ENCODE data around the gene SERPINE2.

Gene SERPINE2

DNA sequence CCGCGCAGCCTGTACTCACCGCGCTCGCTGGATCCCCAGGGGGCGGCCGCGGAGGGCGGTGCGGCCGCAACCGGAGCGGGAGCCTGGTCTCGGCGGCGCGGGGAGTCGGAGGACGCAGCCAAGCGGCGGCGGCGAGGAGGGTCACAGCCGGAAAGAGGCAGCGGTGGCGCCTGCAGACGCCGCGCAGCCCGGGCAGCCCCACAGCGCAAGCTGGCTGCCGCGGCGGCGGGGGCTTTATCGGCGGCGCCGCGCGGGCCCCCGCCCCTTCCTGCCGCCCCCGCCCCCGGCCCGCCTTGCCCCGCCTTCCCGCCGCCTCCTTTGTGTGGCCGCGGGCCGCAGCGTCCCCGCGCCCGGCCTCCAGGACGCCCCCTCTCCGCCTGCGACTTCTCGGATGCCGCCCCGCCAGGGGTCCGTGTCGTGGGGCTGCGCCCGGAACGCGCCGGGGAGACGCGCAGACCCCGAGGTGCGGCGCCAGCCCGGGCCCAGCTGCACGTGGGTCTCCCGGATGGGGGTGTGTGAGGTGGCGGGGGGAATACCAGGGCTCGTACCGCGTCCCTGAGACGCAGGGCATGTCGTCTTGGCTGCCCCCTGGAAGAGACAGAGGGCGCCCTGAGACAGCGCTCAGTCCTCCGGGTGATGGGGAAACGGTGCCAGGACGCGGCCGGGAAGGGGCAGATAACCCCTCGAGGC is at the start of gene SERPINE2:
SERPINE2 (minus strand) TSS at position 207 of the 690 bp plus-strand sequence. CDS start 37,386 bp downstream, outside the sequence.
- peak; percentile 69 for DNase-seq (ENCODE audit: low spot score)

DNA sequence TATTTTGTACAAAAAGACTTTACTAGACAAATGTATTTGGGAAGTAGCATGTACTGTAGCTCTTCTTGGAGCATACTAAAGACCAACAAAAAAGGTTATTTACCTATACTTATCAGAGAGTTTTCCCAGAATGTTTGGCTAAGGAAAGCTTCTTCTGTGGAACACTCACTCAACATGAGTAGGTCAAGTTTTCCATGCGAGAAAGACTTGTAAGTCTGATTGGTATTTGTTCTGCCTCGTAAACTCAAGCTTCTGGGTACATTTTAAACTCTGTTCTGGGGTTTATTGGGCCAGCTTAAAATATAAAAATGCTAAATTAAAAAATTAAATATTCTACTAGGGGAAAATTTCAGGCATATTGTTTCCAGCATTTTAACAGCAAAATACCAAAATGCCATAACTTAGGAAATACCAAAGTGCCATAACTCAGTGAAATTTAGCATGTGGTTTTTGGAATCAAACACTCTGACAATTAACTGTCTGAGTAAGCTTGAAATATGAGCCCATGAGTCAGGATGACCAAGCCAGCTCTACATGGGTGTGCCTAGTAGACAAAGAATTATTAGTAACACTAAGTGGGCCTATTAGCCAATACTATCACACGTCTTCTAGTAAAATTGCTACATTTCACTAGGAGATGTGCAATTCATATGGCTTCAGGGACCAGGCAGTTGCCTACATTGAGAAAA is 47.3 kb upstream of the SERPINE2 start:
- no peak for DNase-seq (ENCODE audit: low spot score)

GRCh38 chr2:224085811-224086210 is 46.7 kb upstream of the SERPINE2 start:
- no peak for DNase-seq (ENCODE audit: low spot score)

DNA sequence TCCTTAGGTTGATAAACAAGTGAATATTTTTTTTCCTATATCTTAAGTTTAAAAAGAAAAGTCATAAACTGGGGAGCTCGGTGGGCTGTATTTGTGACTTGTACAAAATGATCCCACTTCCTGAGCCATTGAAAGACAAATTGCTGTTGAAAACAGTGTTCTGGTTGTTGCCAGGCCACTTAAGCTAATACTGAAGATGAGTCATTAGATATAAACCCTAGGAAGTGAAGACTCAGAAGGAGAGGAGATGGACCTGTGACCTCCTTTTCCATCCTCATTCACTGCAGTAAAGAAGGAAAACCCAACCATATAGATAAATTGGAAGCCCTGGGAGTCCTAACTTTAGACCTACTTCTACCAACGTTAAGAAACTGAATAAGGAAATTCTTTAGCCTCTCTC is 46.2 kb upstream of the SERPINE2 start:
- no peak for DNase-seq (ENCODE audit: low spot score)

- DNase-seq (ENCODE audit: low spot score) = no peak
Observed at GRCh38 chr2:224084266-224084892, 45.3 kb upstream of the SERPINE2 start.

DNA sequence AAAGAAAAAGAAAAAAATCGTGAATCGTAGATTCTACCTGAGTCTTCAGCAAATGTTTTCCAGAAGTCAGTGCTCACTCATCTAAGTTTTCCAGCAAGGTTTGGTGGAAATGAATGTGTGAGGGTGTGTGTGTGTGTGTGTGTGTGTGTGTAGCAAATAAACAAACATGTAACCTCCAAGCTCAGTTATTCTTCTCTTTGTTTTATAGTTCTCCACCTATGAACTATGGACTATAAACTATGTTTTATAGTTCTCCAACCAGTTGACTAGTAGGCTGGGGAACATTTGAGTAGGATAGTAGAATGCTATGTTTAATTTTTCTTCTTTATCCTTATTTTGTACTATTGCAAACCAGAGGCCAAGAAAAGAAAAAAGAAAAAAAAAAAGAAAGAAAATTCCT is 44.6 kb upstream of the SERPINE2 start:
- no peak for DNase-seq (ENCODE audit: low spot score)

DNA sequence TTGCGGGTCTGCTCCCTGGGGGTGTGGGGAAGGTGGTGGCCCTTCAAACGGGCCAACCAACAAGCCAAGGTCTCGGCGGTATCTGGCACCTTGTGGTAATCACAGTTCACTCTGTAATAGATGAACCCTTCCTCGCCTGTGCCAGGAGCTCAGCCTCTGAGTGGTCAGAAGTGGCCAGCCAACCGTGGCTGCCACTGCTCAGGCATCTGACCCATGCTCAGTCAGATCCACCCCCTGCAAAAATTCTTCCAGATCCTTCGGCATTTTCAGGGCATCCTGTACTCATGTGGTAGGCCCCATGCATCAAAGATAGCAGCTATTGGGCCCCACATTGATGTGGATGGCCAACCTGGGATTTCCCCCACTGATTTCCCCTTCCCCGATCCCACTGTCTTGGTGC is 39.6 kb upstream of the SERPINE2 start:
- DNase-seq (ENCODE audit: low spot score) = no peak

GRCh38 chr2:224077773-224078507 is 38.9 kb upstream of the SERPINE2 start:
- DNase-seq (ENCODE audit: low spot score) = no peak

- DNase-seq (ENCODE audit: low spot score) = no peak
Observed at GRCh38 chr2:224075588-224075987, 36.5 kb upstream of the SERPINE2 start.

DNA sequence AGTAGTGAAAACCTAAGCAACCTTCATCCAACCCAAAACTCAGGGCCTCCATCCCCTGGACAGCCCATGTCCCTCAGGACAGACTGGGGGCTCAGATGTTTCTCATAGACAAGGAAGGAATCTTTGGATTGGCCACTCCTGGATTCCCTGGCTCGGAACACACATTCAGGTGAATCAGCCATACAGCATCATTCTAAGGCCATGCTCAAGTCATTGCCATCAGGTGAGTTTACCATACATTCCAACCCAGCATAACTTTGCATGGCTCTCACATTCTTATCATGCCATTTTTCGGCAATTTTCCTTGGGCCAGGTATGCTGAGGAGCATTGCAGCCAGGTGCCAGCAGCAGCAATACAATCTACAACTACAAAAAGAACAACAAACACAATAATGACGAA is 34.6 kb upstream of the SERPINE2 start:
- DNase-seq (ENCODE audit: low spot score) = no peak

GRCh38 chr2:224072541-224073188 is 33.6 kb upstream of the SERPINE2 start:
- no peak for DNase-seq (ENCODE audit: low spot score)

GRCh38 chr2:224069172-224069571 is 30.1 kb upstream of the SERPINE2 start:
- no peak for DNase-seq (ENCODE audit: low spot score)

GRCh38 chr2:224063298-224063648 is 24.2 kb upstream of the SERPINE2 start:
- no peak for DNase-seq (ENCODE audit: low spot score)

DNA sequence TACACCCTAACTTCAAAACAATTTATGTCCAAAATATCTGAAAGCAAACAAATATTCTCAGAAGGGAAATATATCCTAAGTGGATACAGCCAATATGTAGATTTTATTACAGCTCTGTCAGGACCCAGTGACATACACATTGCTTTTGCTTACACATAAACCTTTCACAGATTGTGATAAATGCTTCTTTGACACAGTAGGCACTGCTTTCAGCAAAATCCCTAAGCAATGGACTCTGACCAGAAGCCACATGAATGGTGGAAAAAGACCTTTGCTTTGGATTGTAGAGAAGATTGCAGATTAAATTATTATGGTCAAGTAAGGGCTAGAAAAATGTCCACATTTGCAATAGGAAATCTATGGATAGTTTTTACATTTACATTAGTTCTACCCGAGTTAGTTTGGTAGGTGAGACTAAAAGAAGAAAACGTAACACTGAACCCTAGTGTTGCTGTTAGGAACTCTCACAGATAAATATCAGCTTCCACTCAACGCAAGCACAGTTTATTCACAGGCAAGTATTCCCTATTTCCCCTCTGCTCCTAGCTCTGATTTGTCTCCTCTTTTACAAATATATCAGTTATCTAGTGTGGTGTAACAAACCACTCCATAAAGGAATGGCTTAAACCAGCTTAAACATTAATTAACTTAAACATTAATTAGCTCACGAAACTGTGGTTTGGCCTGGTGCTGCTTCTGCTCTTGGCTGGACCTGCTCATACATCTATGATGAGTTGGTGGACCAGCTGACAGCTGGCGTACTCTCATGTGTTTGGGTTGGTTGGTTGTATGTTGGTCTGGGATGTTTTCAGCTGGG is 23.6 kb upstream of the SERPINE2 start:
- DNase-seq (ENCODE audit: low spot score) = no peak

DNA sequence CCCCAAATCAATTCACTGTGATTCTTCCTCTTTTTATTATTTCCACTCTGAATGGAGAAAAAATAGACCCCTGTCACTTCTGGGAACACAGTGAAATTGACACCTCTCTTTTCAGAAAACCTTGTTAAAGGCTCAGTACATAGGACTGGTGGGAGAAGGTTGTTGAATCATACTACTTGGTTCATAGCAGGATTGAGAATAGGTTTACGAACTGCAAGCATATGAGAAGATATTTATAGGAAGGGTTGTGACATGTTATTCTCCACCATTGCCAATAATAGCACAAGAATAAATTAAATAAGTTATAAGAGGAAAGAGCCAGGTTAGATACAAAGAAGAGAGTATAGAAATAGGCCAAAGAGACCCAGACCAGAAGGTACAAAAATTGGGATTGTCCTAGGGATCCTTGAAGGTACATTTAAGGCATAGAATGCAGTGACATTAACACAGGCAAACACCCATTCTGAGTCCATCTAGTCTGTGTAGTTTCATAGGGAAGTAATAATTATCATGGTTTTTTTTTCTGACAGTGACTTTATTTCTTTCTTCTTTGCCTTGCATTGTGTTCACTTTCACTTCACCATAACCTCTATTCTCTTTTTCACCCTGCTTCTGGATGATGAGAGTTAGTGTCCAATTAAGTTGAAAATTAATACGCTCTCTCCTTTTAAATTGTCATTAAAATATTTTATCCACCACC is 21.8 kb upstream of the SERPINE2 start:
- DNase-seq (ENCODE audit: low spot score) = no peak

DNA sequence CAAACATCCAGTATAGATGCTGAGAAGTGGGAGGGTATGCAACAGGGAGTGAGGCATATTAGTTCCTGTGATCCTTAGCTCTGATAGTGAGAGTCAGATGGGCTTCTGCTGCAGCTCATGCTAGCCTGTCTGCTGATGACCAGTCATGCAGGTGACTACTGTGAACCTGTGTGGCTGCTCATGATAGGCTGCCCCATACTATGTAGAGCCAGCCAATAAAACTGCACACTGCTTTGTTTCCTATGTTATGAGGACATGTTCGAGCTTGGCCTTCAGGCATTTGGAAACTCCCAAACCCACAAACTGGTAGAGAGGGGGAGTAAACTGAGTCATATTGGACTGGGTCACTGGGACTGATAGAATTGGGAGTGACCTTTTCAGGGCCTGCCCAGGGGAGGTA is 20.1 kb upstream of the SERPINE2 start:
- DNase-seq (ENCODE audit: low spot score) = no peak

GRCh38 chr2:224058048-224058775 is 19.1 kb upstream of the SERPINE2 start:
- no peak for DNase-seq (ENCODE audit: low spot score)

DNA sequence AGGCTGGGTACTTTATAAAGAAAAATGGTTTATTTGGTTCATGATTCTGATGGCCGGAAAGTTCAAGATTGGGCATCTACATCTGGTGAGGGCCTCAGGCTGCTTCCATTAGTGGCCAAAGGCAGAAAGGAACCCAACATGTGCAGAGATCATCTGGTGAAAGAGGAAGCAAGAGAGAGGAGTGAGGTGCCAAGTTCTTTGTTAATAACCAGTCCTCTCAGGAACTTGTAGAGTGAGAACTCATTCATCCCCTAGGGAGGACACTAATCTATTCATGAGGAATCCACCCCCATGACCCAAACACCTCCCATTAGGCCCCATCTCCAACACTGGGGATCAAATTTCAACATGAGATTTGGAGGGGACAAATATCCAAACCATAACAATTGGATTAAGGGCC is 17.8 kb upstream of the SERPINE2 start:
- DNase-seq (ENCODE audit: low spot score) = no peak

- no peak for DNase-seq (ENCODE audit: low spot score)
Observed at GRCh38 chr2:224055101-224055500, 16.0 kb upstream of the SERPINE2 start.

GRCh38 chr2:224046752-224047151 is 7.7 kb upstream of the SERPINE2 start:
- DNase-seq (ENCODE audit: low spot score) = no peak
